COLO668 (cell line): ENCODE data around the gene RIN3.

Source experiments
- DNase-seq: peaks from one replicate; lab custom pipeline; 2025; ENCODE audit not compliant: unreplicated experiment; lab: John Stamatoyannopoulos, UW

The RIN3 gene, protein sequence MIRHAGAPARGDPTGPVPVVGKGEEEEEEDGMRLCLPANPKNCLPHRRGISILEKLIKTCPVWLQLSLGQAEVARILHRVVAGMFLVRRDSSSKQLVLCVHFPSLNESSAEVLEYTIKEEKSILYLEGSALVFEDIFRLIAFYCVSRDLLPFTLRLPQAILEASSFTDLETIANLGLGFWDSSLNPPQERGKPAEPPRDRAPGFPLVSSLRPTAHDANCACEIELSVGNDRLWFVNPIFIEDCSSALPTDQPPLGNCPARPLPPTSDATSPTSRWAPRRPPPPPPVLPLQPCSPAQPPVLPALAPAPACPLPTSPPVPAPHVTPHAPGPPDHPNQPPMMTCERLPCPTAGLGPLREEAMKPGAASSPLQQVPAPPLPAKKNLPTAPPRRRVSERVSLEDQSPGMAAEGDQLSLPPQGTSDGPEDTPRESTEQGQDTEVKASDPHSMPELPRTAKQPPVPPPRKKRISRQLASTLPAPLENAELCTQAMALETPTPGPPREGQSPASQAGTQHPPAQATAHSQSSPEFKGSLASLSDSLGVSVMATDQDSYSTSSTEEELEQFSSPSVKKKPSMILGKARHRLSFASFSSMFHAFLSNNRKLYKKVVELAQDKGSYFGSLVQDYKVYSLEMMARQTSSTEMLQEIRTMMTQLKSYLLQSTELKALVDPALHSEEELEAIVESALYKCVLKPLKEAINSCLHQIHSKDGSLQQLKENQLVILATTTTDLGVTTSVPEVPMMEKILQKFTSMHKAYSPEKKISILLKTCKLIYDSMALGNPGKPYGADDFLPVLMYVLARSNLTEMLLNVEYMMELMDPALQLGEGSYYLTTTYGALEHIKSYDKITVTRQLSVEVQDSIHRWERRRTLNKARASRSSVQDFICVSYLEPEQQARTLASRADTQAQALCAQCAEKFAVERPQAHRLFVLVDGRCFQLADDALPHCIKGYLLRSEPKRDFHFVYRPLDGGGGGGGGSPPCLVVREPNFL

GRCh38 chr14:92513204-92513965 is at the start of gene RIN3:
TSS of gene RIN3 (plus strand) at chr14:92513781. CDS start at chr14:92513933, 152 bp downstream.
- peak; percentile 57 for DNase-seq

- DNase-seq, result no peak
Measured at GRCh38 chr14:92464156-92464555, 49.4 kb upstream of the RIN3 start.

GRCh38 chr14:92464716-92465115 is 48.9 kb upstream of the RIN3 start:
- DNase-seq, result no peak

DNA sequence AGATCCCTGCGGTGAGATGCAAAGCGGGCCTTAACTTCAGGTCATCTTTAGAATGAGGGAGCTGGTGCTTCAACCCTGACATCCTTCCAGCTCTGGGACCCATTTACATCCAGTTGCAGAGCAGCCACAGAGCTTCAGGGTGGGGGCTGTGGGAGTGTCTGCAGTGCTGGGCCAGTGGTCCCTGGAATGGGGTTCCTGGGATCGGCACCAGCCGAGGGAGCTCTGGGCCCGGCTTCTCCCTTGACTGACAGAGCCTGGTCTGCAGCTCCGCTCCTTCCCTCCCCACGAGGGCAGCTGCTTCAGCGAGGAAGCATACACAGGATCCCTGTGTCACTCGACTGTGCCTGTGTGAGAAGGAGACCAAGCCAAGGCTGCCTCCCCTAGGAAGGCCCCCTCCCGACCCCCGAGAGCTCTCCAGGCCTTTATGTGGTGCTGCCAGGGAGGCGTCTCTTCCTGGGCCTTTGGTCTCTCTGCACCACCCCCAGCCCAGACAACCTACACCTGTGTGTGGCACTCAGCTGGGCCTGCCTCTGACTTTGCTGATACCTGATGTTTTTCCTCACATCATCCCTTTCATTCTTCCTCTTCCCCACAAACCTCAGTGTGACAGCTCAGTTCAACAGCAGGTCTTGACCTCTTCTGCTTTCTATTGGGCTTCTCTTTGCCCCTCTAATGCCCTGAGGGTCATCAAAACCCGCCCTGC is 48.1 kb upstream of the RIN3 start:
- no peak for DNase-seq

- DNase-seq, result no peak
Measured at GRCh38 chr14:92466059-92466458, 47.5 kb upstream of the RIN3 start.

DNA sequence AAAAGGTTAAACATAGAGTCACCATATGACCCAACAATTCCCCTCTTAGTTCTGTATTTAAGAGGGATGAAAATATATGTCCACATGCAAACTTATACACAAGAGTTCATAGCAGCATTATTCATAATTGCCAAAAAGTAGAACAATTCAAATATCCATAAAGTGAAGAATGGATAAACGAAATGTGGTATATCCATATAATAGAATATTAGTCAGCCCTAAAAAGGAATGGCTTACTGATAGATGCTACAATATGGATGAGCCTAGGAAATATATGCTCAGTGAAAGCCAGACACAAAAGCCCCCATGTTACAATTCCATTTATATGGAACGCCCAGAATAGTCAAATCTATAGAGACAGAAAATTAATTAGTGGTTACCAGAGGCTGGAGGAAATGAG is 44.1 kb upstream of the RIN3 start:
- no peak for DNase-seq

GRCh38 chr14:92470215-92470614 is 43.4 kb upstream of the RIN3 start:
- no peak for DNase-seq

- DNase-seq, result no peak
Measured at GRCh38 chr14:92470811-92471210, 42.8 kb upstream of the RIN3 start.

DNA sequence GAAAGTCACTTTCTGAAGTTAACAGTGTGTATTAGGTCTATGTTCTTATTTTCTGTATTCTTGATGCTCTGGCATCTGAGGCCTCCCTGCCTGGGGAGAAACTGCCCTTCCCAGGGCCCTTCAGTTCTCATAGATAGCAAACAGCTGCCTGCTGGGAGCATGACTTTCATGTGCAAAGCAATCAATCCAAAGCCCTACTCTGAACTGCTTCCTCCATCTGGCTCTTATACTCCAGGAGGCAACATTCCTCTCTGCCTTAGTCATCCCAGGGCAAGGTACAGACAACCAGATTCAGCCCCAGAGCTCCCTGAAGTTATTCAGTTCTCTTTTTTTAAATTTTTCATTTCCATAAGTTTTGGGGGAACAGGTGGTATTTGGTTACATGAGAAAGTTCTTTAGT is 41.7 kb upstream of the RIN3 start:
- no peak for DNase-seq

GRCh38 chr14:92472860-92473259 is 40.7 kb upstream of the RIN3 start:
- no peak for DNase-seq

DNA sequence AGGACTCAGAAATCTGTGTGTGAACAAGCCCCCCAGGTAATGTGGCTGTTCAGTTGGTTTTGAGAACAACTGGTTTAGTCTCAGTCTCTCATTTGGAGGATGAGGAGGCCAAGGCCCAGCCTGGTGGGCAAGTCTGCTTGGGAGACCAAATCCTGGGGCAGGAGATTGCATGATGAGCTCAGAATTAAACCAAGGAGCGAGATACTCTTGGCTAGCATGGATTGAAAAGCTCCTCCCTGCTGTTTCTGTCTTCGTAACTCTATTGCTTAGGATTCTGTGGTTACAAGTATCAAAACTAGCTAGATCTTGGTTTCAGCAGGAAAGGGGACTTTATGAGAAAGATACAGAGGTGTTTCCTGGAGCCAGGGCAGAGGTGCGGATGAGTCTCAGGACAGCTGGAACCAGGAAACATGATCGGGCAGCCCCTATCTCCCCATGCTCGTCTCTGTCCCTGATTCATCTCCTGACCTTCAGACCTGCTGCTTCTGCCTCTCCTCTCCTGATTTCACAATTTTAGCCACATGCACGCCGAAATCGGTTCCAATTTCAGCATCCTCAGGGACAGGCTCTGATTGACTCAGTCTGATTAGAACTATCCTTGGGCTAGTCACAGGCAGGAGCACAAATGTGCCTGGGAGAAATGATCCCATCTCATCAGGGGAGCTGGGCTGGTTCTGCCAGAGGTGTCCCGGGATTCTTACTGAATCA is 40.2 kb upstream of the RIN3 start:
- no peak for DNase-seq

- no peak for DNase-seq
Measured at GRCh38 chr14:92473969-92474535, 39.5 kb upstream of the RIN3 start.

DNA sequence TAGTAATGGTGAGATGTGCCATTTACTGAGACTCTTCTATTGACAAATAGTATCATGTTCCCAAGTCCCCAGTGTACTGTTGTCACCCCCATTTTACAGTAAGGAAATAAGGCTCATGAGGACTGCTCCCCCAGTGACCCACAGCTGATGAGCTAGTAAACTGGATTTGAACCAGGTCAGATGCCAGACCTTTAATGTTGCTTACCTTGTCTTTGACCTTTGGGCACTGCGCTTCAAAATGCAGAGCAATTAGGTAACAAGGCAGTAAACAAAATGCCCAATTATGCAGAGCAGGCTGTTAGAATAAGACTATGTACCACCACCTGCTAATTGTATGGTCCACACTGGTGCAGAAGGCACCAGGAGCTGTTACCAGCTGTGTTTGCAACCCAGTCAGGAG is 38.5 kb upstream of the RIN3 start:
- DNase-seq, result no peak

DNA sequence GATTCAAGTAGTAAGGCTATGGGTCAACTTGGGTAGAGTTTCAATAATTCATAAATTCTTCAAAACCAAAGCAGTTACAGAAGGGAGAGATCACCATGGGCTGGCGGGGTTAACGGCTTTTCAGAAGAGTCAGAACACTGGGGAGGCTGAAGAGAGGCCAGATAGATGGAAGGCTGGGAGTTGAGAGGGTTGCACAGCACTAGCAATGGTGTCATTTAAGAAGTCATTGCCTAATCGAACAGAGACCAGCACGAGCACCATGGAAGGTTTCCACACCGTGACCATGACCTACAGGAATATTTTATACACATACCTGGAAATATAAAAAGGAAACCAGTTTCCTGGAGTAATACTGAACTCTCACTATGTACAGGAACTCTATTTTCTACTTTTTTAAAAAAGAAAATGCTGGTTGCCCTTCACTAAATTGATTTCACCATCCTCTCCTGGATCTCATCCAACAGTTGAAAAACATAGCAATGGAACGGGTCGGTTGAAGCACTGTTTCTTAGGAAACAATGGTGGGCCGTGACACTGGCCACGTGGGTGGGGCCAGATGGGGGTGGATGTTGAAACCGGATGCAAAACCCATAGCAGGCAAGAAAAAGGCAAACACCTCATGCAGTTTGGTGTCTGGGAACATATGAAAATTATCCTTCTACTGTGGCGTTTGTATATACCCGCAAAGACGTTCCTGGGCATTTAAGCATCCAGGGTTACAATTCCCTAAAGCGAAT is 38.0 kb upstream of the RIN3 start:
- DNase-seq, result no peak

GRCh38 chr14:92480856-92481255 is 32.7 kb upstream of the RIN3 start:
- DNase-seq, result no peak

DNA sequence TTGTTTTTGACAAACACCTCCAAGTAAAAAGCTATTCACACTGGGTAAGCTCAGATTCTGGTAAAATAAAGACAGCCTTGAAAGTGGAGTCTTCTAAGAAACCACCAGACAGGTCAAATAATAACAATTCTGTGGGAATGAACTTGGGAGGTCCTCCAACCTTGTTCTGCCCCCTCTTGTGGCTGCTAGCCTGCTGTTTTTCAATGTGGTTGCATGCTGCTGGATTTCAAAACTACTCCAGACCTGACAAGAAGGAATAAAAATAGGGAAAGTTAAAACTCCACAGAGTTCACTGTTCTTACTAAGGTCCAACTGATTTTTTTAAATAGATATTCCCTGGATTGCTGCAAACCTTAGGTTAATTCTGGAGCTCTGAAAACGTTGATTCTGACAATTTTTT is 32.2 kb upstream of the RIN3 start:
- DNase-seq, result no peak

DNA sequence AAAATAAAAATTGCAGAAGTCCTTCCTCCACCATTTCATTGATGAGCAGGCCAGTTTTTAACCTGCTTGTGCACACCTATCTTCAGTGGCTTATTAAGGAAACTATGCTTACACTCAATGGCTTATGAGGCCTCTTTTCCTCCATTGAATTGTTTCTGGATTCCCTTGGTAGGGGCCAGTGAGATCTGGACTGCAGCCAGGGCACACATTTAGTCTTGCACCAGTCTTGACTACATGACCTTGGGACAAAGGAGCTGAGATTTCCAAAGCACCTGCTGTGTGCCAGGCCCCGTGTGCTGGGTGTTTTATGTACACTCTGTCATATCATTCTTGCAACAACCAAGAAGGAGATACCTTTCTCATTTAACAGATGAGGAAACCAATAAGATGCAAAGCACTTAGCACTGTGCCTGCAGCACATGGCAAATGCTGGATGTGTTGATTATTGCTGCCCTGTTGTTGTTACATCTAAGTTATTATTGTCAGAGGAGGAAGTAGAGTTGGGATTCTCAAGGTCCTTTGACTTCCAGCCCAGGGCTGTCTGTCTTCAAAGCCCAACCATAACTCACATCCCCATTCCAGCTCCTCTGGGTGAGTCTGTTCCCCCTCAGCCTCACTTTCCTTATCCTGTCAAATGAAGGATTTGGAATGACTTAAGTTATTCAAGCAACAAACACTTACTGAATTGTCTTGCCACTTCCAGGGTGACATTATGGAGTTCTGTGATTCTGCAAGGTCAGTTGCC is 31.6 kb upstream of the RIN3 start:
- DNase-seq, result no peak

GRCh38 chr14:92482621-92483319 is 30.8 kb upstream of the RIN3 start:
- DNase-seq, result no peak
